Astrocyte (in vitro differentiated cells and primary cell): ENCODE measurements around the gene HCAR1. TPM values are rescaled to one million over a fixed set of nuclear protein-coding genes. Genes with fewer than 3 reads are reported as not detected.

Experiments
- DNase-seq: peaks from one replicate; pipeline ENCODE4 v3.0.0-alpha.2; 2010; ENCODE audit warnings: low read depth
- FAIRE-seq: peaks from 2 replicates; lab custom pipeline; 2011; peaks lifted over from hg19 to GRCh38; lab: Jason Lieb, UNC
- H2AFZ ChIP-seq: 2 replicates; pipeline ENCODE4 v1.6.0; 2012; ENCODE audit warnings: low read depth, low read length, inconsistent platforms
- H3K27ac ChIP-seq: 2 replicates; pipeline ENCODE4 v1.5.1; 2011; ENCODE audit warnings: low read depth, low read length, inconsistent platforms
- H3K27me3 ChIP-seq: 2 replicates; pipeline ENCODE4 v1.6.0; 2011; ENCODE audit warnings: low read length, inconsistent platforms; ENCODE audit not compliant: insufficient read depth
- H3K36me3 ChIP-seq: 2 replicates; pipeline ENCODE4 v1.5.1; 2011; ENCODE audit warnings: low read length, inconsistent platforms; ENCODE audit not compliant: insufficient read depth
- H3K4me1 ChIP-seq: 2 replicates; pipeline ENCODE4 v1.5.1; 2011; ENCODE audit warnings: low read length, inconsistent platforms; ENCODE audit not compliant: insufficient read depth
- H3K4me2 ChIP-seq: 2 replicates; pipeline ENCODE4 v1.6.0; 2012; ENCODE audit warnings: low read length, inconsistent platforms
- H3K4me3 ChIP-seq: 2 replicates; pipeline ENCODE4 v1.5.1; 2011; ENCODE audit warnings: low read depth, mild to moderate bottlenecking, low read length, inconsistent platforms; ENCODE audit not compliant: insufficient read depth
- H3K79me2 ChIP-seq: 2 replicates; pipeline ENCODE4 v1.6.0; 2012; ENCODE audit warnings: mild to moderate bottlenecking, low read length, inconsistent platforms; ENCODE audit not compliant: insufficient read depth
- H3K9ac ChIP-seq: 2 replicates; pipeline ENCODE4 v1.6.0; 2012; ENCODE audit warnings: mild to moderate bottlenecking, low read length, inconsistent platforms
- H3K9me3 ChIP-seq: 2 replicates; pipeline ENCODE4 v1.5.1; 2012; ENCODE audit warnings: low read depth, mild to moderate bottlenecking, low read length, inconsistent platforms; ENCODE audit not compliant: insufficient read depth
- H4K20me1 ChIP-seq: 2 replicates; pipeline ENCODE4 v1.6.0; 2012; ENCODE audit warnings: low read length, inconsistent platforms; ENCODE audit not compliant: insufficient read depth
- H3K27ac Mint-ChIP-seq: one replicate; pipeline ENCODE4 v1.8.0; 2021; ENCODE audit warnings: mild to moderate bottlenecking, mixed read lengths; ENCODE audit not compliant: unreplicated experiment
- H3K27me3 Mint-ChIP-seq: one replicate; pipeline ENCODE4 v1.8.0; 2021; ENCODE audit warnings: low read depth, mixed read lengths; ENCODE audit not compliant: unreplicated experiment
- H3K36me3 Mint-ChIP-seq: one replicate; pipeline ENCODE4 v1.8.0; 2021; ENCODE audit warnings: low read depth, mixed read lengths; ENCODE audit not compliant: unreplicated experiment
- H3K4me1 Mint-ChIP-seq: one replicate; pipeline ENCODE4 v1.8.0; 2021; ENCODE audit warnings: low read depth, mixed read lengths; ENCODE audit not compliant: unreplicated experiment
- H3K4me3 Mint-ChIP-seq: one replicate; pipeline ENCODE4 v1.8.0; 2021; ENCODE audit warnings: mild to moderate bottlenecking, moderate library complexity, mixed read lengths; ENCODE audit not compliant: unreplicated experiment
- H3K9me3 Mint-ChIP-seq: one replicate; pipeline ENCODE4 v1.8.0; 2021; ENCODE audit warnings: mild to moderate bottlenecking, mixed read lengths; ENCODE audit not compliant: unreplicated experiment
- CTCF ChIP-seq: IDR thresholded peaks from 2 replicates; pipeline ENCODE4 v1.5.1; 2011; ENCODE audit warnings: low read depth, mild to moderate bottlenecking, inconsistent platforms, low read length, moderate library complexity; ENCODE audit not compliant: insufficient read depth
- EZH2 ChIP-seq: IDR thresholded peaks from 2 replicates; pipeline ENCODE4 v1.6.1; 2012; ENCODE audit warnings: mild to moderate bottlenecking, low read length, inconsistent platforms; ENCODE audit not compliant: insufficient read depth
- total RNA-seq: library from RNA; stranded (reverse); gene quantifications from 2 replicates; pipeline ENCODE4 v1.2.1, GENCODE V29; 2021

Gene HCAR1
- total RNA-seq, 1 donor from 2014 or later = not detected

DNA sequence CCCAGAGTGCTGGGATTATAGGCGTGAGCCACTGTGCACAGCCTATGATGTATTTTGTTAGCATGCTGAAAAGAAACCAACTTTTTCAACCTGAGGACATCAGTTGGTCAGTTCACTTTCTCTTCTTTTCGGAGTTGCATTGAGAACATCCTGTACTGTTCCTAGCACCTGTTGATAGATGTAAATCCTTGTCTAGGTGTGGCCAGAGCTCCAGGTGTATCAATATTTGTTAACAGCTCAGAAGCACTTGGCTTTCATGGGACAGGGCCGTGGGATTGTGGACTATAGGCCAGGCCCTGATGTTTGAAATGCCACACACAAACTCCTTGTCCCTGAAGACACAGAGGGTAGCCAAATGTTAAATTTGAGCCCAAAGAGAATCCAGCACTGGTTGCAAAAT, 42.4 kb downstream of the HCAR1 start:
- Histone ChIP-seq H4K20me1 (no peaks in the 10 kb centered on the region), H3K9ac (no peak overlapping the region), H3K4me3 (no peak overlapping the region), H3K9me3 (no peaks in the 10 kb centered on the region), H2AFZ (no peak overlapping the region), H3K79me2 (no peaks in the 10 kb centered on the region), H3K36me3 (no peaks in the 10 kb centered on the region), H3K27ac (no peak overlapping the region), H3K4me1 (no peaks in the 10 kb centered on the region), H3K27me3 (no peaks in the 10 kb centered on the region), H3K4me2 (no peak overlapping the region)
- peaks cover 7% of the 10 kb centered on the region for H3K27me3 Mint-ChIP-seq
- no peak overlapping the region for H3K4me3 Mint-ChIP-seq
- H3K27ac Mint-ChIP-seq = no peak overlapping the region
- no peaks in the 10 kb centered on the region for H3K4me1 Mint-ChIP-seq
- DNase-seq (no peak), FAIRE-seq (no peak)
- no peaks in the 10 kb centered on the region for H3K9me3 Mint-ChIP-seq
- H3K36me3 Mint-ChIP-seq = no peaks in the 10 kb centered on the region
- TF ChIP-seq CTCF = no peak

DNA sequence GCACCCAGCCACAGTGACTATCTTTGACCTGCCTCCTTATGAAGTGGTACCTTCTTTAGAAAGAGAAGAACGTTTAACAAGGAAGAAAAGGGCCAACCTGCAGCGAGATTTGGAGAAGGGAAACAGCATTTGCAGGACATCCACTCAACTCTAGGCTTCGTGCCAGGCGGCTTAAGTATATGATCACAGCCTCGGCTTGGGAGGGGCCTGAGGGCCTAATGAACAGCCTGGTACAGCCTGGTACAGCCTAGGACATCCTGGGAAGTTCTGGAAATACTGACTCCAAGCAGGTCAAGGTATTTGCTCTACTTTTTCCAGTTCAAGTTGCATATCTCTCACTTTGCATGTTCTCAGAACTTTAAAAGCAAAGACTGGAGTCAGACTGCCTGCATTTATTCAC, 43.6 kb downstream of the HCAR1 start:
- H3K27me3 Mint-ChIP-seq = peaks cover 2% of the 10 kb centered on the region
- H3K27ac Mint-ChIP-seq = no peak overlapping the region
- no peaks in the 10 kb centered on the region for H3K4me1 ChIP-seq
- no peaks in the 10 kb centered on the region for H4K20me1 ChIP-seq
- no peaks in the 10 kb centered on the region for H3K36me3 Mint-ChIP-seq
- no peak overlapping the region for H3K9ac ChIP-seq
- H3K79me2 ChIP-seq = no peaks in the 10 kb centered on the region
- H3K36me3 ChIP-seq = no peaks in the 10 kb centered on the region
- H3K4me1 Mint-ChIP-seq = no peaks in the 10 kb centered on the region
- DNase-seq = peak; percentile 22
- TF ChIP-seq CTCF (no peak), EZH2 (no peak)
- H3K27me3 ChIP-seq = no peaks in the 10 kb centered on the region
- no peak overlapping the region for H3K27ac ChIP-seq
- H2AFZ ChIP-seq = no peak overlapping the region
- no peak overlapping the region for H3K4me3 Mint-ChIP-seq
- H3K9me3 ChIP-seq = no peaks in the 10 kb centered on the region
- no peak overlapping the region for H3K4me2 ChIP-seq
- no peaks in the 10 kb centered on the region for H3K9me3 Mint-ChIP-seq
- no peak overlapping the region for H3K4me3 ChIP-seq
- FAIRE-seq = no peak

- H3K27ac ChIP-seq = no peak overlapping the region
- no peaks in the 10 kb centered on the region for H3K27me3 ChIP-seq
- no peak overlapping the region for H3K4me3 Mint-ChIP-seq
- FAIRE-seq = no peak
- no peak overlapping the region for H3K4me3 ChIP-seq
- H3K79me2 ChIP-seq = no peaks in the 10 kb centered on the region
- H3K4me1 Mint-ChIP-seq = no peaks in the 10 kb centered on the region
- TF ChIP-seq CTCF (no peak), EZH2 (no peak)
- no peaks in the 10 kb centered on the region for H3K9me3 Mint-ChIP-seq
- H3K27me3 Mint-ChIP-seq = peaks cover 2% of the 10 kb centered on the region
- H4K20me1 ChIP-seq = no peaks in the 10 kb centered on the region
- H2AFZ ChIP-seq = no peak overlapping the region
- no peak overlapping the region for H3K4me2 ChIP-seq
- H3K4me1 ChIP-seq = no peaks in the 10 kb centered on the region
- H3K9me3 ChIP-seq = no peaks in the 10 kb centered on the region
- H3K9ac ChIP-seq = no peak overlapping the region
- no peak overlapping the region for H3K27ac Mint-ChIP-seq
- no peaks in the 10 kb centered on the region for H3K36me3 ChIP-seq
- no peaks in the 10 kb centered on the region for H3K36me3 Mint-ChIP-seq
- DNase-seq = no peak
These were observed 44.1 kb downstream of the HCAR1 start for GRCh38 chr12:122686538-122686937.
